ENCODE measurements around the gene RABAC1. TPM values are rescaled to one million over a fixed set of nuclear protein-coding genes. Genes with fewer than 3 reads are reported as not detected.

RABAC1 gene
- total RNA-seq, 2 donors from 2014 or later, result 79.6 to 89.7 TPM

- Mint-ChIP-seq H3K9me3 (no peaks in the 10 kb centered on the region), H3K27me3 (peaks cover 20 to 24% of the 10 kb centered on the region in 2 donors), H3K27ac (no peak overlapping the region), H3K4me1 (ENCODE audit: low read depth in 2 of 2) (peaks cover 26 to 29% of the 10 kb centered on the region in 2 donors), H3K4me3 (no peak overlapping the region), H3K36me3 (no peaks in the 10 kb centered on the region)
- DNase-seq (ENCODE audit: low spot score), result no peak
- no peak for ATAC-seq
These were observed 32.2 kb downstream of the RABAC1 start for GRCh38 chr19:41926763-41927496.

GRCh38 chr19:41926028-41926762 is 32.9 kb downstream of the RABAC1 start:
- DNase-seq (ENCODE audit: low spot score), result no peak
- no peaks in the 10 kb centered on the region for H3K36me3 Mint-ChIP-seq
- H3K9me3 Mint-ChIP-seq, result no peaks in the 10 kb centered on the region
- peaks cover 30 to 32% of the 10 kb centered on the region in 2 donors for H3K4me1 Mint-ChIP-seq (ENCODE audit: low read depth in 2 of 2)
- H3K27ac Mint-ChIP-seq, result no peak overlapping the region
- H3K4me3 Mint-ChIP-seq, result no peak overlapping the region
- ATAC-seq, result no peak
- peaks cover 23 to 31% of the 10 kb centered on the region in 2 donors for H3K27me3 Mint-ChIP-seq

GRCh38 chr19:41925208-41926003 is 33.7 kb downstream of the RABAC1 start:
- Mint-ChIP-seq H3K27ac (no peak overlapping the region), H3K9me3 (no peaks in the 10 kb centered on the region), H3K4me1 (ENCODE audit: low read depth in 2 of 2) (peaks cover 30 to 32% of the 10 kb centered on the region in 2 donors), H3K27me3 (peaks cover 21 to 34% of the 10 kb centered on the region in 2 donors), H3K36me3 (no peaks in the 10 kb centered on the region), H3K4me3 (no peak overlapping the region)
- DNase-seq (ENCODE audit: low spot score) (no peak), ATAC-seq (no peak)

- H3K27ac Mint-ChIP-seq, result no peak overlapping the region
- no peaks in the 10 kb centered on the region for H3K9me3 Mint-ChIP-seq
- H3K4me3 Mint-ChIP-seq, result no peak overlapping the region
- H3K36me3 Mint-ChIP-seq, result no peaks in the 10 kb centered on the region
- peaks cover 24 to 27% of the 10 kb centered on the region in 2 donors for H3K4me1 Mint-ChIP-seq (ENCODE audit: low read depth in 2 of 2)
- ATAC-seq (no peak), DNase-seq (ENCODE audit: low spot score) (no peak)
- peaks cover 20 to 34% of the 10 kb centered on the region in 2 donors for H3K27me3 Mint-ChIP-seq
These were observed 34.7 kb downstream of the RABAC1 start for GRCh38 chr19:41924151-41925145.

- DNase-seq (ENCODE audit: low spot score), result no peak
- Mint-ChIP-seq H3K27ac (no peak overlapping the region), H3K36me3 (no peaks in the 10 kb centered on the region), H3K4me1 (ENCODE audit: low read depth in 2 of 2) (peaks cover 17 to 19% of the 10 kb centered on the region in 2 donors), H3K4me3 (no peak overlapping the region), H3K9me3 (no peaks in the 10 kb centered on the region), H3K27me3 (peaks cover 15 to 27% of the 10 kb centered on the region in 2 donors)
- no peak for ATAC-seq
These were observed 35.9 kb downstream of the RABAC1 start for GRCh38 chr19:41923045-41923788.

- H3K27ac Mint-ChIP-seq, result peak overlapping the region in 1 of 2 donors; percentile 28
These were observed 36.5 kb downstream of the RABAC1 start for GRCh38 chr19:41922585-41922984.

GRCh38 chr19:41921577-41922576 is 37.2 kb downstream of the RABAC1 start:
- H3K4me1 Mint-ChIP-seq (ENCODE audit: low read depth in 2 of 2), result peaks cover 14 to 19% of the 10 kb centered on the region in 2 donors

More at GRCh38 chr19:41922585-41922984, 36.5 kb downstream of the RABAC1 start:
- Mint-ChIP-seq H3K36me3 (no peaks in the 10 kb centered on the region), H3K9me3 (no peaks in the 10 kb centered on the region), H3K4me1 (ENCODE audit: low read depth in 2 of 2) (peaks cover 14 to 19% of the 10 kb centered on the region in 2 donors), H3K27me3 (peaks cover 15 to 27% of the 10 kb centered on the region in 2 donors), H3K4me3 (no peak overlapping the region)
- DNase-seq (ENCODE audit: low spot score) (no peak), ATAC-seq (no peak)

GRCh38 chr19:41920882-41921576 is 38.1 kb downstream of the RABAC1 start:
- Mint-ChIP-seq H3K27me3 (peaks cover 15 to 27% of the 10 kb centered on the region in 2 donors), H3K36me3 (no peaks in the 10 kb centered on the region), H3K9me3 (no peaks in the 10 kb centered on the region), H3K4me3 (no peak overlapping the region), H3K27ac (peak overlapping the region in 1 of 2 donors; percentile 22), H3K4me1 (ENCODE audit: low read depth in 2 of 2) (peaks cover 14 to 19% of the 10 kb centered on the region in 2 donors)
- DNase-seq (ENCODE audit: low spot score) (no peak), ATAC-seq (no peak)

More at GRCh38 chr19:41921577-41922576, 37.2 kb downstream of the RABAC1 start:
- Mint-ChIP-seq H3K27me3 (peaks cover 15 to 27% of the 10 kb centered on the region in 2 donors), H3K27ac (peak overlapping the region in 1 of 2 donors; percentile 28), H3K9me3 (no peaks in the 10 kb centered on the region), H3K36me3 (no peaks in the 10 kb centered on the region), H3K4me3 (no peak overlapping the region)
- DNase-seq (ENCODE audit: low spot score) (no peak), ATAC-seq (no peak)

- no peak for DNase-seq (ENCODE audit: low spot score)
- no peak overlapping the region for H3K4me3 Mint-ChIP-seq
- H3K27ac Mint-ChIP-seq, result no peak overlapping the region
- H3K4me1 Mint-ChIP-seq (ENCODE audit: low read depth in 2 of 2), result peaks cover 14 to 19% of the 10 kb centered on the region in 2 donors
- peaks cover 15 to 27% of the 10 kb centered on the region in 2 donors for H3K27me3 Mint-ChIP-seq
- no peak for ATAC-seq
- no peaks in the 10 kb centered on the region for H3K36me3 Mint-ChIP-seq
- H3K9me3 Mint-ChIP-seq, result no peaks in the 10 kb centered on the region
These were observed 39.0 kb downstream of the RABAC1 start for GRCh38 chr19:41919948-41920712.

GRCh38 chr19:41918653-41919244 is 40.4 kb downstream of the RABAC1 start:
- H3K27me3 Mint-ChIP-seq, result peaks cover 20 to 27% of the 10 kb centered on the region in 2 donors
- peak in 1 of 2 donors; percentile 5 for ATAC-seq
- H3K9me3 Mint-ChIP-seq, result no peaks in the 10 kb centered on the region
- H3K4me1 Mint-ChIP-seq (ENCODE audit: low read depth in 2 of 2), result peaks cover 20 to 26% of the 10 kb centered on the region in 2 donors
- DNase-seq (ENCODE audit: low spot score), result no peak
- H3K27ac Mint-ChIP-seq, result no peak overlapping the region
- no peak overlapping the region for H3K4me3 Mint-ChIP-seq
- no peaks in the 10 kb centered on the region for H3K36me3 Mint-ChIP-seq

Data from natural killer cell treated with Interleukin-12 subunit alpha and Interleukin-12 subunit beta and Interleukin-15 and Interleukin-18, amount 100 ng/mL, for 72 hours (primary cell).